ENCODE results near the gene MEIS3.
"Not testable (repeated sequence)": the region's sequence is repeated elsewhere in the genome, so short reads cannot be mapped to it uniquely, and the experiment has no call there.

MEIS3 gene

DNA sequence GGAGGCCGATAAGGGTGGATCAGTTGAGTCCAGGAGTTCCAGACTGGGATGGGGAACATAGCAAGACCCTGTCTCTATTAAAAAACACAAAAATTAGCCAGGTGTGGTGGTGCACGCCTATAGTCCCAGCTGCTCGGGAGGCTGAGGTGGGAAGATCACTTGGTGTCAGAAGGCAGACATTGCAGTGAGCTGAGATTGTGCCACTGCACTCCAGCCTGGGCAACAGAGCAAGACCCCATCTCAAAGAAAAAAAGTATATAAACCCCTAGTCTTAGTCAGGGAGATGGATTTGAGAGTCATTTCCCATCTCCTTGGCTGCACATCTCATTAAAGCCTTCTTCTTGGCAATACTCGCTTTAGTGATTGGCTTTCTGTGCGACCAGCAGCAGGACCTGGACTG lies 35.4 kb downstream of the MEIS3 start:
- H3K36me3 ChIP-seq (replicated peaks; ENCODE audit: insufficient read depth, low read length); H3K4me1 ChIP-seq (ENCODE audit: low read length); H3K79me2 ChIP-seq (ENCODE audit: low read length); H3K27ac ChIP-seq (ENCODE audit: low read length); H3K9ac ChIP-seq (ENCODE audit: low read length); H2AFZ ChIP-seq (ENCODE audit: low read length); H3F3A ChIP-seq (ENCODE audit: insufficient read depth, low read length); H3K27me3 ChIP-seq (replicated peaks; ENCODE audit: insufficient read depth, low read length); H3K9me3 ChIP-seq (replicated peaks; ENCODE audit: insufficient read depth, low read length); H3K9me2 ChIP-seq (replicated peaks; ENCODE audit: insufficient read depth, low read length); H3K4me3 ChIP-seq (ENCODE audit: low read length); H3K4me2 ChIP-seq (ENCODE audit: low read depth, low read length); H4K20me1 ChIP-seq (ENCODE audit: insufficient read depth, low read length); DNase-seq: not testable (repeated sequence)

DNA sequence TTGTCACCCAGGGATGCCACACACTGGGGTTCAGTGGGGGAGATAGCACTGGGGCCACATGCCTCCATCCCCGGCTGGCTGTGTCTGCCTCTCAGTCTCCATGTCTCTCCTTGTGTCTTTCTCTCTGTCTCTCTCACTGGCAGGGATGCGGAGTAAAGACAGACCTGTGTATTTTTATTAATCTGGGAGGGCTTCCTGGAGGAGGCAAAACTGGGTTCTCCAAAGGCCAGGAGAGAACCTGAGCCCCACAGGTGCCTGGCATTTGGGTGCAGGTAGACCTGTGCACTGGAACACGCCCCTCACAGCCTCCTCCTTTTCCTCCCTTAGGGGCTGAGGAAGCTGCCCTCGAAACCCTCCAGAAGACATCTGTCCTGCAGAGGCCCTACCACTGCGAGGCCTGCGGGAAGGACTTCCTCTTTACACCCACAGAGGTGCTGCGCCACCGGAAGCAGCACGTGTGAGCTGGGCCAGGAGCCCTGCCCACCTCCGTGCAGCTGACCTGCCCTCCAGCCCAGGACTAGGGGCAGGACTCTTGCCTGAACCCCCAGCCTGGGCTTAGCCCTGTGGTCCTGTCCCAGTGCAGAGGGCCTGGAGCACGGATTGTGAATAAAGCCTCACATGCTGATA lies 37.6 kb downstream of the MEIS3 start:
- no peak for DNase-seq
- Histone ChIP-seq H3K79me2 (ENCODE audit: low read length) (no peaks in the 10 kb centered on the region), H3K9me2 (replicated peaks; ENCODE audit: insufficient read depth, low read length) (no peaks in the 10 kb centered on the region), H3F3A (ENCODE audit: insufficient read depth, low read length) (no peaks in the 10 kb centered on the region), H3K27ac (ENCODE audit: low read length) (no peak overlapping the region), H3K9me3 (replicated peaks; ENCODE audit: insufficient read depth, low read length) (no peaks in the 10 kb centered on the region), H3K9ac (ENCODE audit: low read length) (no peak overlapping the region), H3K4me2 (ENCODE audit: low read depth, low read length) (no peak overlapping the region), H4K20me1 (ENCODE audit: insufficient read depth, low read length) (no peaks in the 10 kb centered on the region), H3K27me3 (replicated peaks; ENCODE audit: insufficient read depth, low read length) (no peaks in the 10 kb centered on the region), H3K36me3 (replicated peaks; ENCODE audit: insufficient read depth, low read length) (no peaks in the 10 kb centered on the region), H3K4me1 (ENCODE audit: low read length) (no peaks in the 10 kb centered on the region), H3K4me3 (ENCODE audit: low read length) (no peak overlapping the region), H2AFZ (ENCODE audit: low read length) (no peak overlapping the region)
- TF ChIP-seq, protein P1, sequence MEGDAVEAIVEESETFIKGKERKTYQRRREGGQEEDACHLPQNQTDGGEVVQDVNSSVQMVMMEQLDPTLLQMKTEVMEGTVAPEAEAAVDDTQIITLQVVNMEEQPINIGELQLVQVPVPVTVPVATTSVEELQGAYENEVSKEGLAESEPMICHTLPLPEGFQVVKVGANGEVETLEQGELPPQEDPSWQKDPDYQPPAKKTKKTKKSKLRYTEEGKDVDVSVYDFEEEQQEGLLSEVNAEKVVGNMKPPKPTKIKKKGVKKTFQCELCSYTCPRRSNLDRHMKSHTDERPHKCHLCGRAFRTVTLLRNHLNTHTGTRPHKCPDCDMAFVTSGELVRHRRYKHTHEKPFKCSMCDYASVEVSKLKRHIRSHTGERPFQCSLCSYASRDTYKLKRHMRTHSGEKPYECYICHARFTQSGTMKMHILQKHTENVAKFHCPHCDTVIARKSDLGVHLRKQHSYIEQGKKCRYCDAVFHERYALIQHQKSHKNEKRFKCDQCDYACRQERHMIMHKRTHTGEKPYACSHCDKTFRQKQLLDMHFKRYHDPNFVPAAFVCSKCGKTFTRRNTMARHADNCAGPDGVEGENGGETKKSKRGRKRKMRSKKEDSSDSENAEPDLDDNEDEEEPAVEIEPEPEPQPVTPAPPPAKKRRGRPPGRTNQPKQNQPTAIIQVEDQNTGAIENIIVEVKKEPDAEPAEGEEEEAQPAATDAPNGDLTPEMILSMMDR (IDR thresholded peaks at IDR 0.05; ENCODE audit: low read length), result no peak
- no peak for TF ChIP-seq EZH2 (optimal IDR thresholded peaks at IDR 0.05; ENCODE audit: low read depth, low read length)
- no peak for TF ChIP-seq EZH2phosphoT487 (IDR thresholded peaks at IDR 0.05; ENCODE audit: low read length)

DNA sequence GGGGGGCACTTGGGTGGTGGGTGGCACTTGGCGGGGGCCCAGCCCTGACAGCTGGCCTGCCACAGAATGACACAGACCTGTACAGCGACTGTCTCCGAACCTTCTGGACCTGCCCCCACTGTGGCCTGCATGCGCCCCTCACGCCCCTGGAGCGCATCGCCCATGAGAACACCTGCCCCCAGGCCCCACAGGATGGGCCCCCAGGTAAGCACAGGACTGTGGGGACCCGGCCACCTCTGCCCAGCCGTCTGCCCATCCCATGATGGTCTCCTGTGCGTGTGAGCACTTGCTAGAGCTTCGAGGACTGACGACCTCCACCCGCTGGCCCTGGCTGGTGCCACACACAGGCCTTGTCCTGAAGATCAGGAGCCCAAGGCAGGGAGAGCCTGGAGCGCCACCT lies 38.2 kb downstream of the MEIS3 start:
- Histone ChIP-seq H3K79me2 (ENCODE audit: low read length) (no peaks in the 10 kb centered on the region), H3K9ac (ENCODE audit: low read length) (no peak overlapping the region), H3K9me2 (replicated peaks; ENCODE audit: insufficient read depth, low read length) (no peaks in the 10 kb centered on the region), H3K9me3 (replicated peaks; ENCODE audit: insufficient read depth, low read length) (no peaks in the 10 kb centered on the region), H4K20me1 (ENCODE audit: insufficient read depth, low read length) (no peaks in the 10 kb centered on the region), H3F3A (ENCODE audit: insufficient read depth, low read length) (no peaks in the 10 kb centered on the region), H3K36me3 (replicated peaks; ENCODE audit: insufficient read depth, low read length) (no peaks in the 10 kb centered on the region), H3K4me3 (ENCODE audit: low read length) (no peak overlapping the region), H3K27ac (ENCODE audit: low read length) (no peak overlapping the region), H3K27me3 (replicated peaks; ENCODE audit: insufficient read depth, low read length) (no peaks in the 10 kb centered on the region), H3K4me2 (ENCODE audit: low read depth, low read length) (no peak overlapping the region), H3K4me1 (ENCODE audit: low read length) (no peaks in the 10 kb centered on the region), H2AFZ (ENCODE audit: low read length) (no peak overlapping the region)
- TF ChIP-seq, protein P1 (IDR thresholded peaks at IDR 0.05; ENCODE audit: low read length), result no peak
- TF ChIP-seq EZH2phosphoT487 (IDR thresholded peaks at IDR 0.05; ENCODE audit: low read length), result no peak
- no peak for TF ChIP-seq EZH2 (optimal IDR thresholded peaks at IDR 0.05; ENCODE audit: low read depth, low read length)
- DNase-seq, result no peak

DNA sequence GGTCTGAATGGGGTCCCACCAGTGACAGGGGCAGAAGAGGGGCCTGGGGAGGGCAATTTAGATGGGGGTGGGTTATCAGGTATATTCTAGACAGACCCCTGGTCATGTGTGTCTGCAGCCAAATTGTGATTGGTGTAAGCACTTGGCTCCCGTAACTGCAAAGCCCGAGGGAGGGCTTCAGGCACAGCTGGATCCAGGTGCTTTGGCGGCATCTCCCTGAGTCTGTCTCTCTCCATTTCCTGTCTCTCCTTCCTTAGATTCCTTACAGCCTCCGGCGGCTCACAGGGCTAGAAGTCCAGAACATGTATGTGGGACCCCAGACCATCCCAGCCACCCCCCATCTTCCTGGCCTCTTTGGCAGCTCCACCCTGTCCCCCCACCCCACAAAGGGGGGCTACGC lies 38.8 kb downstream of the MEIS3 start:
- no peaks in the 10 kb centered on the region for H3K27me3 ChIP-seq (replicated peaks; ENCODE audit: insufficient read depth, low read length)
- no peaks in the 10 kb centered on the region for H3K4me1 ChIP-seq (ENCODE audit: low read length)
- no peak overlapping the region for H2AFZ ChIP-seq (ENCODE audit: low read length)
- no peaks in the 10 kb centered on the region for H4K20me1 ChIP-seq (ENCODE audit: insufficient read depth, low read length)
- DNase-seq, result no peak
- H3K9ac ChIP-seq (ENCODE audit: low read length), result no peak overlapping the region
- no peak overlapping the region for H3K4me2 ChIP-seq (ENCODE audit: low read depth, low read length)
- H3K36me3 ChIP-seq (replicated peaks; ENCODE audit: insufficient read depth, low read length), result no peaks in the 10 kb centered on the region
- no peaks in the 10 kb centered on the region for H3K9me3 ChIP-seq (replicated peaks; ENCODE audit: insufficient read depth, low read length)
- H3F3A ChIP-seq (ENCODE audit: insufficient read depth, low read length), result no peaks in the 10 kb centered on the region
- no peaks in the 10 kb centered on the region for H3K9me2 ChIP-seq (replicated peaks; ENCODE audit: insufficient read depth, low read length)
- TF ChIP-seq EZH2 (optimal IDR thresholded peaks at IDR 0.05; ENCODE audit: low read depth, low read length) (no peak), EZH2phosphoT487 (IDR thresholded peaks at IDR 0.05; ENCODE audit: low read length) (no peak)
- TF ChIP-seq, protein P1 (IDR thresholded peaks at IDR 0.05; ENCODE audit: low read length), result no peak
- H3K79me2 ChIP-seq (ENCODE audit: low read length), result no peaks in the 10 kb centered on the region
- no peak overlapping the region for H3K4me3 ChIP-seq (ENCODE audit: low read length)
- H3K27ac ChIP-seq (ENCODE audit: low read length), result no peak overlapping the region
